Colonic mucosa (tissue), 4 donors: ENCODE data around the gene SLCO4C1. TPM values are rescaled to one million over a fixed set of nuclear protein-coding genes. Genes with fewer than 3 reads are reported as not detected.

Experiments
- DNase-seq: peaks from one replicate; pipeline ENCODE4 v3.0.0-alpha.2; 2020
- H3K27ac ChIP-seq: fragments of 200-600 bp; one replicate; pipeline ENCODE4 v1.8.0; 2021
- H3K27me3 ChIP-seq: fragments of 200-600 bp; one replicate; pipeline ENCODE4 v1.8.0; 2021
- H3K36me3 ChIP-seq: fragments of 200-600 bp; one replicate; pipeline ENCODE4 v1.8.0; 2021
- H3K4me1 ChIP-seq: fragments of 200-600 bp; one replicate; pipeline ENCODE4 v1.8.0; 2021; ENCODE audit warnings: mild to moderate bottlenecking
- H3K4me3 ChIP-seq: fragments of 200-600 bp; one replicate; pipeline ENCODE4 v1.8.0; 2021
- H3K9ac ChIP-seq, 2 donors: one replicate each; pipeline ENCODE4 v1.7.0; 2013; ENCODE audit warnings: control low read depth in 2 of 2, low read depth in 2 of 2, low read length in 2 of 2
- H3K9me3 ChIP-seq: fragments of 200-600 bp; one replicate; pipeline ENCODE4 v1.8.0; 2021
- CTCF ChIP-seq: fragments of 200-600 bp; IDR thresholded peaks from one replicate; pipeline ENCODE4 v1.8.0; 2022; ENCODE audit warnings: antibody characterized with exemption, mild to moderate bottlenecking
- intact Hi-C: fragments of 100-400 bp; cut with DNase I; formaldehyde crosslinking; loops from one replicate; pipeline ENCODE4 v1.14.1; 2022
- total RNA-seq, 2 donors: library from RNA; stranded (reverse); fragmentation: NEBNext Ultra II Directional in 1 of 2; extraction: Animal tissue kit (Norgen Biotek cat#: 25700) in 1 of 2; gene quantifications; one replicate each; pipeline ENCODE4 v1.2.1, GENCODE V29; 2021
- donor health status: healthy.
- donor health status: DM: no; HTN: no; CAD: no.
- donor health status: DM: no; HTN: no; CAD: no.

The SLCO4C1 gene
- total RNA-seq, 2 donors from 2014 or later = 1.4 to 2.9 TPM

- TF ChIP-seq CTCF = no peak
- intact Hi-C loops = no loop called here
- no peaks in the 10 kb centered on the region for H3K27me3 ChIP-seq
Measured at GRCh38 chr5:102283102-102283797, 12.8 kb downstream of the SLCO4C1 start.

GRCh38 chr5:102279711-102280110, 16.4 kb downstream of the SLCO4C1 start:
- no peak overlapping the region for H3K27ac ChIP-seq
- no peak for TF ChIP-seq CTCF
- intact Hi-C loops = no loop called here
- H3K27me3 ChIP-seq = no peaks in the 10 kb centered on the region
- no peaks in the 10 kb centered on the region for H3K9me3 ChIP-seq
- no peak overlapping the region for H3K4me3 ChIP-seq
- DNase-seq = no peak
- no peaks in the 10 kb centered on the region for H3K4me1 ChIP-seq
- H3K36me3 ChIP-seq = no peaks in the 10 kb centered on the region
- H3K9ac ChIP-seq = no peak overlapping the region

More at GRCh38 chr5:102283102-102283797, 12.8 kb downstream of the SLCO4C1 start:
- Histone ChIP-seq H3K9ac (no peak overlapping the region), H3K27ac (no peak overlapping the region), H3K36me3 (no peaks in the 10 kb centered on the region), H3K4me1 (no peaks in the 10 kb centered on the region), H3K4me3 (no peak overlapping the region), H3K9me3 (no peaks in the 10 kb centered on the region)
- no peak for DNase-seq

- no peak for DNase-seq
- Histone ChIP-seq H3K36me3 (no peaks in the 10 kb centered on the region), H3K9ac (no peak overlapping the region), H3K4me3 (no peak overlapping the region), H3K27me3 (no peaks in the 10 kb centered on the region), H3K9me3 (no peaks in the 10 kb centered on the region), H3K4me1 (no peaks in the 10 kb centered on the region), H3K27ac (no peak overlapping the region)
- intact Hi-C loops = no loop called here
- no peak for TF ChIP-seq CTCF
Measured at GRCh38 chr5:102278231-102278630, 17.9 kb downstream of the SLCO4C1 start.

GRCh38 chr5:102277144-102277543, 18.9 kb downstream of the SLCO4C1 start:
- no peak overlapping the region for H3K4me3 ChIP-seq
- H3K36me3 ChIP-seq = no peaks in the 10 kb centered on the region
- H3K4me1 ChIP-seq = no peaks in the 10 kb centered on the region
- H3K27ac ChIP-seq = no peak overlapping the region
- no peak for TF ChIP-seq CTCF
- H3K9me3 ChIP-seq = no peaks in the 10 kb centered on the region
- H3K27me3 ChIP-seq = no peaks in the 10 kb centered on the region
- no peak for DNase-seq
- no peak overlapping the region for H3K9ac ChIP-seq
- intact Hi-C loops = no loop called here

GRCh38 chr5:102271759-102272158, 24.3 kb downstream of the SLCO4C1 start:
- no peak for TF ChIP-seq CTCF
- H3K4me1 ChIP-seq = no peaks in the 10 kb centered on the region
- no peak overlapping the region for H3K27ac ChIP-seq
- H3K9ac ChIP-seq = no peak overlapping the region
- no peaks in the 10 kb centered on the region for H3K9me3 ChIP-seq
- intact Hi-C loops = no loop called here
- no peak overlapping the region for H3K4me3 ChIP-seq
- DNase-seq = no peak
- H3K36me3 ChIP-seq = no peaks in the 10 kb centered on the region
- H3K27me3 ChIP-seq = no peaks in the 10 kb centered on the region
